AG10803 (cell line): ENCODE measurements around the gene CEP170B.
"Not testable (repeated sequence)": the region's sequence is repeated elsewhere in the genome, so short reads cannot be mapped to it uniquely, and the experiment has no call there.

Experiments used
- DNase-seq: peaks from one replicate; pipeline ENCODE4 v3.0.0; 2010; ENCODE audit warnings: low read depth
- H3K4me3 ChIP-seq: 2 replicates; pipeline ENCODE4 v1.5.1; 2011; ENCODE audit warnings: mild to moderate bottlenecking, low read length, control low read depth
- TF ChIP-seq, protein P1 (sequence below): conservative IDR thresholded peaks from 2 replicates; pipeline ENCODE4 v1.5.1; 2011; ENCODE audit warnings: mild to moderate bottlenecking, low read length, control low read depth, inconsistent platforms

Gene CEP170B

GRCh38 chr14:104899781-104900180 lies 34.7 kb downstream of the CEP170B start:
- H3K4me3 ChIP-seq = no peak overlapping the region
- TF ChIP-seq, protein P1, sequence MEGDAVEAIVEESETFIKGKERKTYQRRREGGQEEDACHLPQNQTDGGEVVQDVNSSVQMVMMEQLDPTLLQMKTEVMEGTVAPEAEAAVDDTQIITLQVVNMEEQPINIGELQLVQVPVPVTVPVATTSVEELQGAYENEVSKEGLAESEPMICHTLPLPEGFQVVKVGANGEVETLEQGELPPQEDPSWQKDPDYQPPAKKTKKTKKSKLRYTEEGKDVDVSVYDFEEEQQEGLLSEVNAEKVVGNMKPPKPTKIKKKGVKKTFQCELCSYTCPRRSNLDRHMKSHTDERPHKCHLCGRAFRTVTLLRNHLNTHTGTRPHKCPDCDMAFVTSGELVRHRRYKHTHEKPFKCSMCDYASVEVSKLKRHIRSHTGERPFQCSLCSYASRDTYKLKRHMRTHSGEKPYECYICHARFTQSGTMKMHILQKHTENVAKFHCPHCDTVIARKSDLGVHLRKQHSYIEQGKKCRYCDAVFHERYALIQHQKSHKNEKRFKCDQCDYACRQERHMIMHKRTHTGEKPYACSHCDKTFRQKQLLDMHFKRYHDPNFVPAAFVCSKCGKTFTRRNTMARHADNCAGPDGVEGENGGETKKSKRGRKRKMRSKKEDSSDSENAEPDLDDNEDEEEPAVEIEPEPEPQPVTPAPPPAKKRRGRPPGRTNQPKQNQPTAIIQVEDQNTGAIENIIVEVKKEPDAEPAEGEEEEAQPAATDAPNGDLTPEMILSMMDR = no peak
- DNase-seq = no peak

DNA sequence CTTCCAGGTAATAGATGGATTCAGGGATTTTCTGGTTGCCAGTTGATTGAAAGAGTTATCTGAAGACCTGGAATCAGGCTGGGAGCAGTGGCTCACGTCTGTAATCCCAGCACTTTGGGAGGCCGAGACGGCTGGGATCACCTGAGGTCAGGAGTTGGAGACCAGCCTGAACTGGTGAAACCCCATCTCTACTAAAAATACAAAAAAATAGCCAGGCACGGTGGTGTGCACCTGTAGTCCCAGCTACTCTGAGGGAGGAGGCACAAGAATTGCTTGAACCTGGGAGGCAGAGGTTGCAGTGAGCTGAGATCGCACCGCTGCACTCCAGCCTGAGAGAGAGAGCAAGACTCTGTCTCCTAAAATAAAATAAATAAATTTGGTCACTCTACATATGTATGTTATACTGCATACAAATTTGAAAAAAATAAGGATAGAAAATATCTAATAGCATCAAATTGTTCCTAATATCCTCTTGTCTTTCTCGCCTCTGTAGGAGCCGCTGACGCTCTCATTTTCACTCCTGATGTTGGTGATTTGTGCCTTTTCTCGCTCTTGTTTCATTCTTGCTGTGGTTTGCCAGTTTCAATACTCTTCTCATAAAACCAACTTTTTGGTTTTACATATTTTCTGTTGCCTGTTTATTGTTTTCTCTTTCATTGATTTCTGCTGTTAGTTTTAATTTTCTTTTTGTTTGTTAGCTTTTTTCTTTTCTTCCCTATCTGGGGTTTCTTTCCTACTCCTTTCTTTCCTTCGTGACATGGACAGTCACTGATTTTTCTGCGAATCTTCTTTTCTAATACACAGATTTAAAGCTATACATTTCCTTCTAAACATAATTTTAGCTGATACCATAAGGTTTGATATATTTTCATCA lies 35.8 kb downstream of the CEP170B start:
- TF ChIP-seq, protein P1 = no peak
- DNase-seq = no peak
- H3K4me3 ChIP-seq = no peak overlapping the region

DNA sequence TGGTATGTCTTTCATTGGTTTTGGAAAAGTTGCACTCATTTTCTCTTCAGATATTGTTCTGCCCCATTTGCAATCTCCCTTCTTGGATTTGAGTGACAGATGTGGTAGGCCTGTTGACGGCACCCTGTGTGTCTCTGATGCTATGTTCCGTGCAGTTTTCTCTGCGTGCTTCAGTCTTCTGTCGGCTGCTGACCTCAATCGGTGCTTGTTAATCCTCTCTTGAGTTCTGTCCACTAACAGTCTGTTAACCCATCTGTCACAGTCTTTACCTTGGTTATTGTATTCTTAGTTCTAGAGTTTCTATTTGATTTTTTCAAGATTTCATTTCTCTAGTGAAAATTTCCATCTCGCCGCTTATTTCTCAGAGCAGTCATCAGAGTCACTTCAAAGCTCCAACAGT lies 38.9 kb downstream of the CEP170B start:
- no peak overlapping the region for H3K4me3 ChIP-seq
- DNase-seq = no peak
- TF ChIP-seq, protein P1 = no peak

DNA sequence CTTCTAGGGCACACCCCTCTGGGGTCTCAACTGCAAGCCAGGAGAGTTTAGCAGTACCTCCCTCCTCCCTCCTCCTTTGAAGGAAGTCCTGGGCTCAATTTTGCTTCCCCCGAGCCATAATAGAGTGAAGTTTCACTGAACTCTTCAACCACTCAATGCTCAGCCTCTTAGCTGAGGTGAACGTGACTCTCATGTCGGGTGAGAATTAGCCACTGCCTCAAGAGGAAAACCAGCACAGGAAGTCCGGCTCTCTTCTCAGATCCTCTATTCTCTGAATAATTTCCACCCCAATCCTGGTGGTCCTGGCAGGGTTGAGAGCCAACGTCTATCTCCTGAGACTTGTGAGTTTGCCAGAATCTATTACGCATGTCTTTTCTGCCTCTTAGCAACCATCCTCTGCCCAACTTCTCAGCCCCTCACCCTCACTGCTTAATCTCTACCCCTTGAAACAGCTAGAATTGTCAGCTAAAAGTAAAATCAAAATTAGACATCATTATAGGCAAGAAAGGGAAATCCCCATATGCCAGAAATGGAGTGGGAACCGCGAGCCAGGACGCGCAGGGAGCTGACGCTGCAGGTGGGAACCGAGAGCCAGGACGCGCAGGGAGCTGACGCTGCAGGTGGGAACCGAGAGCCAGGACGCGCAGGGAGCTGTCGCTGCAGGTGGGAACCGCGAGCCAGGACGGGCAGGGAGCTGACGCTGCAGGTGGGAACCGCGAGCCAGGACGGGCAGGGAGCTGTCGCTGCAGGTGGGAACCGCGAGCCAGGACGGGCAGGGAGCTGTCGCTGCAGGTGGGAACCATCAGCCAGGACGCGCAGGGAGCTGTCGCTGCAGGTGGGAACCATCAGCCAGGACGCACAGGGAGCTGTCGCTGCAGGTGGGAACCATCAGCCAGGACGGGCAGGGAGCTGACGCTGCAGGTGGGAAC lies 39.8 kb downstream of the CEP170B start:
- not testable (repeated sequence) for H3K4me3 ChIP-seq

GRCh38 chr14:104905579-104905933 lies 40.5 kb downstream of the CEP170B start:
- not testable (repeated sequence) for DNase-seq, H3K4me3 ChIP-seq

More for the DNA sequence above, 39.8 kb downstream of the CEP170B start:
- not testable (repeated sequence) for DNase-seq

GRCh38 chr14:104908303-104908702 lies 43.2 kb downstream of the CEP170B start:
- H3K4me3 ChIP-seq = no peak overlapping the region
- DNase-seq = no peak
- TF ChIP-seq, protein P1 = no peak

- DNase-seq = no peak
- H3K4me3 ChIP-seq = no peak overlapping the region
- TF ChIP-seq, protein P1 = no peak
These were observed 47.0 kb downstream of the CEP170B start for GRCh38 chr14:104912053-104912452.

DNA sequence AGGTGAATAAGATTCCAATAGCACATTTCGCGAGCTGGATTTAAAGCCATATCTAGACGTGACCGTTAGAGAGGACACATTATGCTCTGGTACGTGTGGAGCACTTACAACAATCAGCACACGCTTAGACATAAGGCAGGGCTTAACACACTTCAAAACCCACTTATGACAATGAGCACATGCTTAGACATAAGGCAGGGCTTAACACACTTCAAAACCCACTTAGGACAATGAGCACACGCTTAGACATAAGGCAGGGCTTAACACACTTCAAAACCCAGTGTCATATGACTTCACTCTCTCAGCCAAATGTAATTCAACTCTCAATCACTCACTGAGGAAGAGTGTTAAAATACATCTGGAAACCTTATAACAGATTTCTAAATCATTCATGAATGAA lies 48.4 kb downstream of the CEP170B start:
- DNase-seq = no peak
- TF ChIP-seq, protein P1 = no peak
- no peak overlapping the region for H3K4me3 ChIP-seq
